ENCODE data around the gene RDH5.

The RDH5 gene

GRCh38 chr12:55696796-55697462, 23.3 kb upstream of the RDH5 start:
- DNase-seq = no peak

GRCh38 chr12:55697686-55698085, 22.5 kb upstream of the RDH5 start:
- DNase-seq = no peak

GRCh38 chr12:55698241-55698955, 21.8 kb upstream of the RDH5 start:
- DNase-seq = no peak

GRCh38 chr12:55698965-55699364, 21.2 kb upstream of the RDH5 start:
- no peak for DNase-seq

- no peak for DNase-seq
Measured at GRCh38 chr12:55699471-55700055, 20.6 kb upstream of the RDH5 start.

- DNase-seq = no peak
Measured at GRCh38 chr12:55700255-55701018, 19.8 kb upstream of the RDH5 start.

GRCh38 chr12:55702861-55703260, 17.3 kb upstream of the RDH5 start:
- no peak for DNase-seq

- no peak for DNase-seq
Measured at GRCh38 chr12:55703288-55703687, 16.9 kb upstream of the RDH5 start.

- peak; percentile 47 for DNase-seq
Measured at GRCh38 chr12:55703901-55704761, 16.1 kb upstream of the RDH5 start.

- DNase-seq = no peak
Measured at GRCh38 chr12:55704824-55705718, 15.1 kb upstream of the RDH5 start.

GRCh38 chr12:55705782-55706402, 14.3 kb upstream of the RDH5 start:
- DNase-seq = no peak

- DNase-seq = no peak
Measured at GRCh38 chr12:55706568-55707218, 13.5 kb upstream of the RDH5 start.

GRCh38 chr12:55707219-55707671, 12.9 kb upstream of the RDH5 start:
- no peak for DNase-seq

- peak; percentile 57 for DNase-seq
Measured at GRCh38 chr12:55707841-55708694, 12.1 kb upstream of the RDH5 start, which contains the start of gene ITGA7. Gene ITGA7 (minus strand): TSS chr12:55707904. CDS start chr12:55707682, 222 bp downstream.

GRCh38 chr12:55708695-55709233, 11.4 kb upstream of the RDH5 start:
- no peak for DNase-seq

- peak; percentile 27 for DNase-seq
Measured at GRCh38 chr12:55711786-55712553, 8.2 kb upstream of the RDH5 start.

GRCh38 chr12:55712700-55713415, 7.3 kb upstream of the RDH5 start:
- no peak for DNase-seq
